ENCODE data around the gene HPCA.

The HPCA gene

GRCh38 chr1:32889731-32890278 is 3.5 kb downstream of the HPCA start:
- no peak overlapping the region for H3K4me3 ChIP-seq (ENCODE audit: low read depth, low read length)
- DNase-seq (ENCODE audit: low read depth) = no peak
- TF ChIP-seq CTCF (IDR thresholded peaks at IDR 0.05; ENCODE audit: control insufficient read depth, extremely low read depth, insufficient read depth) = no peak

GRCh38 chr1:32890516-32891240 is 4.4 kb downstream of the HPCA start:
- H3K4me3 ChIP-seq (ENCODE audit: low read depth, low read length) = no peak overlapping the region
- TF ChIP-seq CTCF (IDR thresholded peaks at IDR 0.05; ENCODE audit: control insufficient read depth, extremely low read depth, insufficient read depth) = no peak
- no peak for DNase-seq (ENCODE audit: low read depth)

- no peak overlapping the region for H3K4me3 ChIP-seq (ENCODE audit: low read depth, low read length)
- DNase-seq (ENCODE audit: low read depth) = no peak
- no peak for TF ChIP-seq CTCF (IDR thresholded peaks at IDR 0.05; ENCODE audit: control insufficient read depth, extremely low read depth, insufficient read depth)
Measured at GRCh38 chr1:32891241-32891570, 4.9 kb downstream of the HPCA start.

GRCh38 chr1:32891630-32892029 is 5.3 kb downstream of the HPCA start:
- H3K4me3 ChIP-seq (ENCODE audit: low read depth, low read length) = no peak overlapping the region
- no peak for DNase-seq (ENCODE audit: low read depth)
- no peak for TF ChIP-seq CTCF (IDR thresholded peaks at IDR 0.05; ENCODE audit: control insufficient read depth, extremely low read depth, insufficient read depth)

- TF ChIP-seq CTCF (IDR thresholded peaks at IDR 0.05; ENCODE audit: control insufficient read depth, extremely low read depth, insufficient read depth) = peak; percentile 24; the same call in 1 of the 2 replicates
- H3K4me3 ChIP-seq (ENCODE audit: low read depth, low read length) = no peak overlapping the region
- no peak for DNase-seq (ENCODE audit: low read depth)
Measured at GRCh38 chr1:32892368-32893197, 6.3 kb downstream of the HPCA start.

GRCh38 chr1:32893198-32894018 is 7.1 kb downstream of the HPCA start:
- no peak overlapping the region for H3K4me3 ChIP-seq (ENCODE audit: low read depth, low read length)
- no peak for TF ChIP-seq CTCF (IDR thresholded peaks at IDR 0.05; ENCODE audit: control insufficient read depth, extremely low read depth, insufficient read depth)
- no peak for DNase-seq (ENCODE audit: low read depth)

Measured in LNCaP clone FGC (cell line).